ENCODE data around the gene FUCA1. TPM values are rescaled to one million over a fixed set of nuclear protein-coding genes. Genes with fewer than 3 reads are reported as not detected.
A peak's percentile ranks its signal among the peaks of the same experiment; 100 is the strongest.

Gene FUCA1
- total and polyA plus RNA-seq, 10 of the 15 experiments (the other 5 are each of a cell fraction or from before 2014, with no cell fraction given) = 33.3 to 117 (median 52.6) TPM

- TF ChIP-seq USF1 (IDR thresholded peaks at IDR 0.05; ENCODE audit: borderline replicate concordance, extremely low read length, insufficient read depth, low read depth, low read length) (peak; percentile 87), ZBTB4 (CRISPR knock-in tag; IDR thresholded peaks at IDR 0.05) (no peak), RELB (IDR thresholded peaks at IDR 0.05; ENCODE audit: low read depth) (peak; percentile 62), ZBTB33 (IDR thresholded peaks at IDR 0.05) (no peak), POU2F2 (IDR thresholded peaks at IDR 0.05; ENCODE audit: borderline replicate concordance, low read depth, low read length) (peak; percentile 59; the same call in 1 of the 3 replicates), CREM (IDR thresholded peaks at IDR 0.05; ENCODE audit: low read depth) (peak; percentile 26; the same call in 1 of the 2 replicates), SP1 (IDR thresholded peaks at IDR 0.05; ENCODE audit: low read depth, low read length) (peak; percentile 11), ATF7 (IDR thresholded peaks at IDR 0.05; ENCODE audit: low read depth) (peak; percentile 51), ZNF687 (IDR thresholded peaks at IDR 0.05) (peak; percentile 68), PAX5 (IDR thresholded peaks at IDR 0.05; ENCODE audit: borderline replicate concordance, low read depth, low read length) (peak; percentile 16; the same call in 1 of the 2 replicates), ZNF217 (IDR thresholded peaks at IDR 0.05) (no peak), TBL1XR1 (IDR thresholded peaks at IDR 0.05; ENCODE audit: low read depth, low read length) (peak; percentile 78; the same call in 1 of the 2 replicates), BCL3 (IDR thresholded peaks at IDR 0.05; ENCODE audit: borderline replicate concordance, insufficient read depth, low read depth, low read length, poor library complexity, severe bottlenecking) (peak; percentile 59), IKZF2 (IDR thresholded peaks at IDR 0.05) (peak; percentile 19 to 24; a peak in 2 of 4 replicates)
Measured at GRCh38 chr1:23910553-23911246, 42.6 kb upstream of the FUCA1 start (continued).
